Subcutaneous abdominal adipose tissue (tissue), 5 donors: ENCODE measurements around the gene MYRF.

ENCODE experiments used
- H3K27ac ChIP-seq: one replicate; pipeline ENCODE4 v1.7.0; 2013; ENCODE audit warnings: low read depth, mild to moderate bottlenecking, inconsistent platforms, low read length, moderate library complexity
- H3K27me3 ChIP-seq, 5 donors: one replicate each; pipeline ENCODE4 v1.7.0; 2013; ENCODE audit warnings: low read length in 5 of 5, inconsistent platforms in 1 of 5; ENCODE audit not compliant: control insufficient read depth in 5 of 5, insufficient read depth in 4 of 5
- H3K36me3 ChIP-seq, 5 donors: one replicate each; pipeline ENCODE4 v1.7.0; 2013; ENCODE audit warnings: low read length in 5 of 5; ENCODE audit not compliant: control insufficient read depth in 5 of 5, insufficient read depth in 5 of 5
- H3K4me1 ChIP-seq, 5 donors: one replicate each; pipeline ENCODE4 v1.7.0; 2013; ENCODE audit warnings: low read length in 5 of 5, mild to moderate bottlenecking in 3 of 5, moderate library complexity in 1 of 5; ENCODE audit not compliant: control insufficient read depth in 5 of 5, insufficient read depth in 5 of 5
- H3K4me3 ChIP-seq, 5 donors: one replicate each; pipeline ENCODE4 v1.7.0; 2013; ENCODE audit warnings: low read length in 5 of 5, low read depth in 1 of 5
- H3K9ac ChIP-seq, 5 donors: one replicate each; pipeline ENCODE4 v1.7.0; 2013; ENCODE audit warnings: low read length in 5 of 5, mild to moderate bottlenecking in 4 of 5, moderate library complexity in 3 of 5
- H3K9me3 ChIP-seq, 5 donors: one replicate each; pipeline ENCODE4 v1.7.0; 2013; ENCODE audit warnings: low read length in 5 of 5; ENCODE audit not compliant: control insufficient read depth in 5 of 5
- donor health status: healthy.
- donor health status: healthy.
- donor health status: healthy.
- donor health status: healthy.
- donor health status: healthy.

The MYRF gene

DNA sequence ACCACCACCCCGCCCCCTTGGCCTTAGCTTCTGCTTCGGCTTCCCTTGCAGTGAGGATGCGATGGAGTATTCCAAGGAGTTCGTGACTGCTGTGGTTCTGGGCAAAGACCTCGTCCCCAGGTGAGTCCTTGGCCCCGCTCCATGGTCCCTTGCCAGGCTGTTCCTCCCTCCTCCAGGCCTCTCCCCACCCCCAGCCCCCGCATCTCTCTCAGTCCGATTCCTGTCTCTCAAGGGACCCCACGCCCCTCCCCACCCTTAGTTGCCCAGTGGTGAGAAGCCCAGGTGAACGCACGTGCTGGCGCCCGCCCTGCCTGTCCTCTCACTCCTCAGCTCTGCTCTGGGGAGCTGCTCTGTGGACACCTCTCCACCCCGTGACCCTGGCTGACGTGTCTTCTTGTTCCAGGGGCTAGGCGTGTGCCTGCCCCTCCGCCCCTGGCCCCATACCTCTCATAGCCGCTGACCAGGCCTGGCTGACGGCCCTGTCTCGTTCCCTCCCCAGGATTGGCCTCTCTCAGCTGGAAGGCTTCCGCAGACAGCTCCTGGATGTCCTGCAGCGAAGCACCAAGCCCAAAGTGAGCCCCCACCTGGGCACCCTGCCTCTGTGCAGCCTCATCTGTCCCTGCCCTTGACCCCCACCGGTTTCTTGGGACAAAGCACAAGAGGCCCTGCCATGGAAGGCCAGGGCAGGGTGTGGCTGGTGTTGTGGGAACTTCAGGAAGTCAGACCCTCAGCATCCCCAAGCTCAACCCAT, 14.6 kb upstream of the MYRF start:
- Histone ChIP-seq H3K4me3 (no peak overlapping the region), H3K9ac (no peak overlapping the region), H3K27me3 (no peaks in the 10 kb centered on the region), H3K27ac (no peak overlapping the region), H3K36me3 (peaks cover 0 to 71% (median 45%) of the 10 kb centered on the region in 5 donors), H3K9me3 (no peaks in the 10 kb centered on the region), H3K4me1 (peaks cover 0 to 36% (median 21%) of the 10 kb centered on the region in 5 donors)

DNA sequence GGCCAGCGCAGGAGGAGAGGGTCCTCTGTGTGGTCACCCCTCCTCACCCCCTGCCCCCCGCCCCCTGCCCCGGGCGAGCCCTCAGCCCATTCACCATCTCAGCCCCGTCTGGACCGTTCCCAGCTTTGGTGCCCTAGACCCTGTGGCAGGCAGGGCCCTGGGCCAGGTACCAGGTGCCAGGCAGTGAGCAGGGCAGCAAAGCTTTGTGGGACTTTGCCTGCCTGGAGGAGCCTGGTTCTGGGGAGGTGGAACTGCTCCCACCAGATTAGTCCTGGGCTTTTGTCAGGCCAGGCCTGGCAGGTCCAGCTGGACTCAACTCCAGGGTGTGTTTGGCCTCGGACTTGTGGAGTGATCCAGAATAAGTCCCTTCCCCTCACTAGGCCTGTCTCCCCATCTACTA, 13.7 kb upstream of the MYRF start:
- peaks cover 0 to 76% (median 47%) of the 10 kb centered on the region in 5 donors for H3K36me3 ChIP-seq
- H3K9ac ChIP-seq, result no peak overlapping the region
- H3K27ac ChIP-seq, result no peak overlapping the region
- no peaks in the 10 kb centered on the region for H3K9me3 ChIP-seq
- H3K4me1 ChIP-seq, result peaks cover 0 to 28% (median 16%) of the 10 kb centered on the region in 5 donors
- H3K4me3 ChIP-seq, result no peak overlapping the region
- no peaks in the 10 kb centered on the region for H3K27me3 ChIP-seq

DNA sequence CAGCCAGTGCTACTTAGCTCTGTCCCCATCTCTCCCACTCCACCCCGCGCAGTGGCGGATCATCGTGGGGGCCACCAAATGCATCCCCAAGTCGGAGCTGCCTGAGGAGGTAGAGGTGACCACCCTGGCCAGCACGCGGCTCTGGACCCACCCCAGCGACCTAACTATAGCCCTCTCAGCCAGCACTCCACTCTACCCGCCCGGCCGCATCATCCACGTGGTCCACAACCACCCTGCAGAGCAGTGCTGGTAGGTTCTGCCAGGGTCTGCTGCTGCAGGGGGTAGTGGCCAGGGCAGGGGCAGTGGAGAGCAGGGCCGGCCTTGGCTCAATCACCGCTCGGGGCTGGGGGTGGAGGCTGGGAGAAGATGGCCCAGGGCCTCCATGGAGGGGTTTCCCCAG, 13.0 kb upstream of the MYRF start:
- Histone ChIP-seq H3K9me3 (no peaks in the 10 kb centered on the region), H3K9ac (no peak overlapping the region), H3K4me3 (no peak overlapping the region), H3K36me3 (peaks cover 0 to 82% (median 53%) of the 10 kb centered on the region in 5 donors), H3K4me1 (peaks cover 0 to 28% (median 16%) of the 10 kb centered on the region in 5 donors), H3K27ac (no peak overlapping the region), H3K27me3 (no peaks in the 10 kb centered on the region)

DNA sequence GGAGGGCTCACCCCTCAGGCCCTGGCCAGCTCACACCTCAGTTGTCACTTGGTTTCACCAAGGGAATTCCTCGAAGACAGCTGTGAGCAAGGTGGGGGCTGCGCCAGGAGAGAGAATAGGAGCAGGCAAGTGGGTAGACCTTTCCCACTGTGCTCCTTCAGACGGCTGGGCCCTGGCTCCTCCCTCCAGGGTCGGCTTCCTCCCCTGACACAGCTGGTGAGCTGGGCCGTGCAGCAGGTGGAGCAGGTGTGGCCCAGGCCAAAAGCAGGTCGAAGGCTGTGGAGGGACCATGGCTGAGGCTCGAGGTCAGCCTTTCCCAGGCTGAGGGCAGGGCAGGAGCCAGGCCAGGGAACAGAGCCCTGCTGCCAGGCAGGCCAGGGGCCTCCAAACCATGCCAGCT, 12.5 kb upstream of the MYRF start:
- no peaks in the 10 kb centered on the region for H3K27me3 ChIP-seq
- H3K9me3 ChIP-seq, result no peaks in the 10 kb centered on the region
- no peak overlapping the region for H3K27ac ChIP-seq
- H3K9ac ChIP-seq, result no peak overlapping the region
- peaks cover 0 to 28% (median 16%) of the 10 kb centered on the region in 5 donors for H3K4me1 ChIP-seq
- peaks cover 0 to 83% (median 50%) of the 10 kb centered on the region in 5 donors for H3K36me3 ChIP-seq
- H3K4me3 ChIP-seq, result no peak overlapping the region

DNA sequence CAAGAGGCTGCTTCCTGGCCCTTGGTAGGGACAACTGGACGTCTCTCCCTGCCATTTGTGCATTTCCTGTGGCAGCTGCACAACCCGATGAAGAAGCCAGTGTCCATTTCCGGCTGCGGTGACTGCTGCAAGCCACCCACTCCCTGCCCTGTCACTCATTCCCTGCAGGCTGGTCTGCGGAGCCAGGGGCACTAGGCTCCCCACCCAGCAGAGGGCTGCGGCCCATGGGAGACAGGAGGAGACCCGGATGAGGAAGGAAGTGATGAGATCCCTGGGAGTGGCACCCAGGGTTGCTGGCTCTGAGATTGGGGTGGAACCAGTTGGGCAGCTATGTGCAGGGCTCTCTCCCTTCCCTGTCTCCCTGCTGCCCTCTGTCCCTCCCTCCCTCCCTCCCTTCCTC, 10.0 kb upstream of the MYRF start:
- Histone ChIP-seq H3K4me1 (peaks cover 0 to 28% (median 16%) of the 10 kb centered on the region in 5 donors), H3K27ac (no peak overlapping the region), H3K36me3 (peaks cover 0 to 61% (median 31%) of the 10 kb centered on the region in 5 donors), H3K4me3 (no peak overlapping the region), H3K9me3 (no peaks in the 10 kb centered on the region), H3K9ac (no peak overlapping the region), H3K27me3 (no peaks in the 10 kb centered on the region)

DNA sequence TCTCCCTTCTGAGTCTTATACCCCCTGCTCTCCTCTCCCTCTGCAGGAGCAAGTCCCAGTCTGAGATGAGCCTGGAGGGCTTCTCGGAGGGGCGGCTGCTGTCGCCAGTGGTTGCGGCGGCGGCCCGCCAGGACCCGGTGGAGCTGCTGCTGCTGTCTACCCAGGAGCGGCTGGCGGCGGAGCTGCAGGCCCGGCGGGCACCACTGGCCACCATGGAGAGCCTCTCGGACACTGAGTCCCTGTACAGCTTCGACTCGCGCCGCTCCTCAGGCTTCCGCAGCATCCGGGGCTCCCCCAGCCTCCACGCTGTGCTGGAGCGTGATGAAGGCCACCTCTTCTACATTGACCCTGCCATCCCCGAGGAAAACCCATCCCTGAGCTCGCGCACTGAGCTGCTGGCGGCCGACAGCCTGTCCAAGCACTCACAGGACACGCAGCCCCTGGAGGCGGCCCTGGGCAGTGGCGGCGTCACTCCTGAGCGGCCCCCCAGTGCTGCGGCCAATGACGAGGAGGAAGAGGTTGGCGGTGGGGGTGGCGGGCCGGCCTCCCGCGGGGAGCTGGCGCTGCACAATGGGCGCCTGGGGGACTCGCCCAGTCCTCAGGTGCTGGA, 8.8 kb upstream of the MYRF start:
- H3K27me3 ChIP-seq, result no peaks in the 10 kb centered on the region
- peaks cover 0 to 35% (median 22%) of the 10 kb centered on the region in 5 donors for H3K4me1 ChIP-seq
- H3K4me3 ChIP-seq, result no peak overlapping the region
- H3K9me3 ChIP-seq, result no peaks in the 10 kb centered on the region
- H3K27ac ChIP-seq, result no peak overlapping the region
- H3K9ac ChIP-seq, result no peak overlapping the region
- H3K36me3 ChIP-seq, result peaks cover 0 to 52% (median 29%) of the 10 kb centered on the region in 5 donors

DNA sequence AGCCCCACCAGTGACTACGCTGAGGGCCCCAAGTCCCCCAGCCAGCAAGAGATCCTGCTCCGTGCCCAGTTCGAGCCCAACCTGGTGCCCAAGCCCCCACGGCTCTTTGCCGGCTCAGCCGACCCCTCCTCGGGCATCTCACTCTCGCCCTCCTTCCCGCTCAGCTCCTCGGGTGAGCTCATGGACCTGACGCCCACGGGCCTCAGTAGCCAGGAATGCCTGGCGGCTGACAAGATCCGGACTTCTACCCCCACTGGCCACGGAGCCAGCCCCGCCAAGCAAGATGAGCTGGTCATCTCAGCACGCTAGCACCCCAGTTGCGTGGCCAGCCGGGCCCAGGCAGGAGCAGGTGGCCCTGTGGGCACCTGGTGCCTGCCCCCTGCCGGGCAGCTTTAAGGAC, 8.3 kb upstream of the MYRF start:
- Histone ChIP-seq H3K4me3 (no peak overlapping the region), H3K36me3 (peaks cover 0 to 47% (median 29%) of the 10 kb centered on the region in 5 donors)

DNA sequence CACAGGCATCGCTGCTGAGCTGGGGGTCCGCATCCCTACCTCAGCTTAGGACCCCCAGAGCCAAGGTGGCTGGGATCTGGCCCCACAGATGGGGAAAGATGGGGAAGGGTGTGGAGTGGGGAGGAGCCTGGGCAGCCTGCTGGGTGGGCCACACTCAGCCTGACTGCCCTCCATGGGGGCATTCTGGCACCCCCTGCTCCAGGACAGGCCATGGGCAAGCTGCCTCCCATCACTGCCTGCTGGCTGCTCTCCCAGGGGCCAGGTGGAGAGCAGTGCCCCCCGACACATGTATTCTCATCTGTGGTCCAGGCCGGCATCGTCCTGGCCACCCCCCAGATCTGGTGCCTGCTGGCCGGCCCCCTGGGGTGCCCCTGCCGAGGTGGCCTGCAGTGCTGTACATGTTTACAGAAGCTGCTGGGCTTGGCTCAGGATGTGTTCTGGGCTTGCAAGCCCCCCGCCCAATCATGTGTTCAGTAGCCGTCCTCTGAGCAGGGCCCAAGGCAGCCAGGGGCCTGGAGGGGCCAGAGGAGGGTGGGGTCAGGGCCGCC, 7.8 kb upstream of the MYRF start:
- peaks cover 0 to 43% (median 29%) of the 10 kb centered on the region in 5 donors for H3K36me3 ChIP-seq
- peaks cover 0 to 26% (median 18%) of the 10 kb centered on the region in 5 donors for H3K4me1 ChIP-seq
- no peaks in the 10 kb centered on the region for H3K9me3 ChIP-seq
- H3K27me3 ChIP-seq, result no peaks in the 10 kb centered on the region
- H3K9ac ChIP-seq, result no peak overlapping the region
- no peak overlapping the region for H3K4me3 ChIP-seq
- H3K27ac ChIP-seq, result no peak overlapping the region

More for the DNA sequence above, 8.3 kb upstream of the MYRF start:
- Histone ChIP-seq H3K4me1 (peaks cover 0 to 31% (median 22%) of the 10 kb centered on the region in 5 donors), H3K27ac (no peak overlapping the region), H3K9ac (no peak overlapping the region), H3K27me3 (no peaks in the 10 kb centered on the region), H3K9me3 (no peaks in the 10 kb centered on the region)

DNA sequence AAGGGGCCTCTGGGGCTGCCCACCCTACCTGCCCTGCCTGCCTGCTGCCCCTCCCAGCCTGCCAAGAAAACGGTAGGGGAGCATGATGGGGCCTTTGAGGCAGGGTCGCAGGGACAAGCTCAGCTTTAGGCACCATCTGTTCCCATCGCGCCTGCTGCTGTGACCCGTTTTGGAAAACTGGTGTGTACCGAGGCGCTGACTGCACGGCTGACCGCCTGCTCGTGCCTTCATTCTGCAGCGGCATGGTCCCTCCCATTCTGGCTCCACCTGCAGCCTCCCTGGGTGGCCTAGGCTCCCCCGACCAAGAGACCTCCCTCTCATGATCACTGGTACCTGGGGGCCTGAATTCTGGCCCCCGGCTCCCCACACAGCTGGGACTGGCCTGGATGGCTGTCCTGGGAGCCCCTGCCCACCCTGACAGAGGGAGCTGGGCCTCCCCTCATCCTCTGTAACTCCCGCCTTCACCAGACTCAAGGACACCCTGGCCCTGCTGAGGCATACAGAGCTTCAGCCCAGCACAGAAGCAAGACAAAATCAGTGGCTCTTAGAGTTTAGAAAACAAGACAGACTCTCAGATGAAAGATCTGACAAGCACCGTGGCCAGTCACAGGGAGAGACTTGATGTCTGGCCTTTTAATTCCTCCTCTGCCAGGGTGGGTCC, 6.5 kb upstream of the MYRF start:
- H3K9ac ChIP-seq, result no peak overlapping the region
- no peak overlapping the region for H3K27ac ChIP-seq

More for the DNA sequence above, 6.5 kb upstream of the MYRF start:
- H3K9me3 ChIP-seq, result no peaks in the 10 kb centered on the region
- H3K36me3 ChIP-seq, result peaks cover 0 to 31% (median 20%) of the 10 kb centered on the region in 5 donors
- H3K27me3 ChIP-seq, result no peaks in the 10 kb centered on the region
- H3K4me3 ChIP-seq, result no peak overlapping the region
- peaks cover 0 to 15% (median 6%) of the 10 kb centered on the region in 5 donors for H3K4me1 ChIP-seq
